Neuron (in vitro differentiated cells): ENCODE data around the gene SAMD10.
"Not testable (repeated sequence)": the region's sequence is repeated elsewhere in the genome, so short reads cannot be mapped to it uniquely, and the experiment has no call there.

ENCODE experiments used
- H2AFZ ChIP-seq: one replicate; pipeline ENCODE4 v1.6.1; 2013; ENCODE audit warnings: low read depth, mild to moderate bottlenecking, inconsistent platforms, low read length, moderate library complexity
- H3K27me3 ChIP-seq: one replicate; pipeline ENCODE4 v1.6.1; 2013; ENCODE audit warnings: low read length; ENCODE audit not compliant: insufficient read depth
- H3K36me3 ChIP-seq: one replicate; pipeline ENCODE4 v1.6.1; 2013; ENCODE audit warnings: low read length; ENCODE audit not compliant: insufficient read depth
- H3K4me1 ChIP-seq: one replicate; pipeline ENCODE4 v1.6.1; 2013; ENCODE audit warnings: low read length; ENCODE audit not compliant: insufficient read depth
- H3K4me3 ChIP-seq: 2 replicates; pipeline ENCODE4 v1.5.1; 2013; ENCODE audit warnings: mild to moderate bottlenecking, low read length, moderate library complexity
- H3K9me3 ChIP-seq: one replicate; pipeline ENCODE4 v1.6.1; 2013; ENCODE audit warnings: low read length

Gene SAMD10

GRCh38 chr20:63961664-63962425, 17.6 kb downstream of the SAMD10 start:
- Histone ChIP-seq H3K4me3 (no peak overlapping the region), H3K4me1 (peaks cover 7% of the 10 kb centered on the region), H3K27me3 (no peaks in the 10 kb centered on the region), H2AFZ (no peak overlapping the region), H3K9me3 (no peaks in the 10 kb centered on the region), H3K36me3 (peaks cover 55% of the 10 kb centered on the region)

GRCh38 chr20:63960654-63961621, 18.5 kb downstream of the SAMD10 start:
- H2AFZ ChIP-seq, H3K4me1 ChIP-seq, H3K4me3 ChIP-seq, H3K9me3 ChIP-seq, H3K27me3 ChIP-seq: not testable (repeated sequence)
- peaks cover 46% of the 10 kb centered on the region for H3K36me3 ChIP-seq

- no peak overlapping the region for H2AFZ ChIP-seq
- H3K27me3 ChIP-seq: no peaks in the 10 kb centered on the region
- peaks cover 13% of the 10 kb centered on the region for H3K4me1 ChIP-seq
- H3K9me3 ChIP-seq: no peaks in the 10 kb centered on the region
- H3K4me3 ChIP-seq: no peak overlapping the region
- H3K36me3 ChIP-seq: peaks cover 45% of the 10 kb centered on the region
These were observed 19.8 kb downstream of the SAMD10 start for GRCh38 chr20:63959699-63960075.

GRCh38 chr20:63958964-63959698, 20.3 kb downstream of the SAMD10 start:
- H2AFZ ChIP-seq: no peak overlapping the region
- peaks cover 45% of the 10 kb centered on the region for H3K36me3 ChIP-seq
- H3K4me1 ChIP-seq: peaks cover 18% of the 10 kb centered on the region
- H3K27me3 ChIP-seq: no peaks in the 10 kb centered on the region
- H3K9me3 ChIP-seq: no peaks in the 10 kb centered on the region
- no peak overlapping the region for H3K4me3 ChIP-seq

GRCh38 chr20:63958471-63958870, 21.0 kb downstream of the SAMD10 start:
- peaks cover 39% of the 10 kb centered on the region for H3K36me3 ChIP-seq
- peaks cover 23% of the 10 kb centered on the region for H3K4me1 ChIP-seq

GRCh38 chr20:63957690-63958441, 21.6 kb downstream of the SAMD10 start:
- Histone ChIP-seq H3K27me3 (no peaks in the 10 kb centered on the region), H3K36me3 (peaks cover 34% of the 10 kb centered on the region), H3K4me3 (no peak overlapping the region), H2AFZ (no peak overlapping the region), H3K4me1 (peaks cover 23% of the 10 kb centered on the region), H3K9me3 (no peaks in the 10 kb centered on the region)

More at GRCh38 chr20:63958471-63958870, 21.0 kb downstream of the SAMD10 start:
- no peak overlapping the region for H2AFZ ChIP-seq
- H3K9me3 ChIP-seq: no peaks in the 10 kb centered on the region
- no peaks in the 10 kb centered on the region for H3K27me3 ChIP-seq
- no peak overlapping the region for H3K4me3 ChIP-seq

- no peaks in the 10 kb centered on the region for H3K9me3 ChIP-seq
- no peak overlapping the region for H3K4me3 ChIP-seq
- no peaks in the 10 kb centered on the region for H3K27me3 ChIP-seq
- peaks cover 23% of the 10 kb centered on the region for H3K4me1 ChIP-seq
- peaks cover 31% of the 10 kb centered on the region for H3K36me3 ChIP-seq
- H2AFZ ChIP-seq: no peak overlapping the region
These were observed 22.3 kb downstream of the SAMD10 start for GRCh38 chr20:63957004-63957689.

GRCh38 chr20:63956664-63957003, 22.8 kb downstream of the SAMD10 start:
- Histone ChIP-seq H3K36me3 (peaks cover 26% of the 10 kb centered on the region), H2AFZ (no peak overlapping the region), H3K4me1 (peaks cover 23% of the 10 kb centered on the region), H3K27me3 (no peaks in the 10 kb centered on the region), H3K9me3 (no peaks in the 10 kb centered on the region), H3K4me3 (peak overlapping the region; percentile 17)

- peaks cover 23% of the 10 kb centered on the region for H3K4me1 ChIP-seq
- no peaks in the 10 kb centered on the region for H3K27me3 ChIP-seq
- peak within 1 kb of the TSS; percentile 68 for H3K4me3 ChIP-seq
- H2AFZ ChIP-seq: peak within 1 kb of the TSS; percentile 42
- no peaks in the 10 kb centered on the region for H3K9me3 ChIP-seq
- H3K36me3 ChIP-seq: peaks cover 20% of the 10 kb centered on the region
These were observed 23.4 kb downstream of the SAMD10 start, which contains the start of gene UCKL1 for GRCh38 chr20:63955827-63956663. UCKL1 (minus strand) TSS chr20:63956416; CDS start chr20:63956372, 44 bp downstream.

- Histone ChIP-seq H2AFZ (no peak overlapping the region), H3K4me3 (peak overlapping the region; percentile 68), H3K4me1 (peaks cover 23% of the 10 kb centered on the region), H3K9me3 (no peaks in the 10 kb centered on the region), H3K27me3 (no peaks in the 10 kb centered on the region), H3K36me3 (peaks cover 19% of the 10 kb centered on the region)
These were observed 24.1 kb downstream of the SAMD10 start for GRCh38 chr20:63955281-63955826.

- Histone ChIP-seq H3K9me3 (no peaks in the 10 kb centered on the region), H3K36me3 (peaks cover 6% of the 10 kb centered on the region), H3K4me1 (peaks cover 30% of the 10 kb centered on the region), H3K27me3 (no peaks in the 10 kb centered on the region), H3K4me3 (no peak overlapping the region), H2AFZ (no peak overlapping the region)
These were observed 25.5 kb downstream of the SAMD10 start for GRCh38 chr20:63953764-63954429.
